HCT116 (cell line): ENCODE measurements around the gene PRSS22. TPM values are rescaled to one million over a fixed set of nuclear protein-coding genes. Genes with fewer than 3 reads are reported as not detected.

Source experiments
- ATAC-seq: fragments of 200-7000 bp; cut with Tn5 transposase; 2 replicates; pipeline ENCODE4 v1.9.1; 2020; ENCODE audit warnings: mild to moderate bottlenecking, moderate library complexity
- BruUV-seq: library from RNA; stranded (reverse); fragments of 400-500 nt; replicated peaks from 2 replicates; lab custom pipeline; 2021; lab: Mats Ljungman, UMichigan
- CTCF ChIA-PET: fragments of 300-600 bp; sonication (Branson Sonifier 250); formaldehyde crosslinking; loops from one replicate; lab custom pipeline; 2021; ENCODE audit warnings: antibody characterized with exemption; lab: Charles Lee
- POLR2A ChIA-PET: fragments of 300-600, 350-600 bp; sonication (Branson Sonifier 250); formaldehyde crosslinking; loops from one replicate; lab custom pipeline; 2021; ENCODE audit warnings: antibody characterized with exemption; lab: Charles Lee
- RAD21 ChIA-PET, 2 experiments: fragments of 300-600 bp; sonication (Branson Sonifier 250); formaldehyde crosslinking; loops; one replicate each; lab custom pipeline; 2023; ENCODE audit warnings: low total read pairs in 2 of 2; ENCODE audit not compliant: uncharacterized antibody in 2 of 2, unreplicated experiment in 2 of 2, low non-redundant PET in 1 of 2; lab: Charles Lee
- DNase-seq: peaks from one replicate; pipeline ENCODE4 v3.0.0-alpha.2; 2010; ENCODE audit warnings: low read depth, low spot score
- H2AFZ ChIP-seq: fragments of 200-600 bp; shearing (Covaris generic), sonication (generic); 2 replicates; pipeline ENCODE4 v1.6.1; 2017; ENCODE audit warnings: low read depth, mixed run types, mixed read lengths, antibody characterized with exemption, low read length; ENCODE audit not compliant: poor library complexity, severe bottlenecking
- H3K27ac ChIP-seq: 2 replicates; pipeline ENCODE4 v1.5.1; 2012; ENCODE audit warnings: low read depth, low read length
- H3K27me3 ChIP-seq: fragments of 200-600 bp; sonication (generic); 2 replicates; pipeline ENCODE4 v1.6.1; 2016; ENCODE audit warnings: mixed run types, low read length, mixed read lengths; ENCODE audit not compliant: insufficient read depth
- H3K36me3 ChIP-seq, 2 experiments: fragments of 200-500 bp in 1 of 2; fragments of 200-600 bp in 1 of 2; sonication (Bioruptor generic) in 1 of 2; sonication (generic) in 1 of 2; 2 replicates each; pipeline versions ENCODE4 v1.5.1 to v1.6.1; 2014 to 2016; ENCODE audit warnings: low read length in 2 of 2, inconsistent platforms in 1 of 2, mixed read lengths in 1 of 2, mixed run types in 1 of 2; ENCODE audit not compliant: insufficient read depth in 2 of 2, control insufficient read depth in 1 of 2
- H3K4me1 ChIP-seq, 2 experiments: fragments of 200-600 bp in 1 of 2; sonication (generic) in 1 of 2; 2 replicates each; pipeline versions ENCODE4 v1.5.1 to v1.6.1; 2012 to 2017; ENCODE audit warnings: low read length in 2 of 2, inconsistent platforms in 1 of 2, mild to moderate bottlenecking in 1 of 2, mixed read lengths in 1 of 2, mixed run types in 1 of 2, moderate library complexity in 1 of 2; ENCODE audit not compliant: insufficient read depth in 2 of 2, control insufficient read depth in 1 of 2
- H3K4me2 ChIP-seq: fragments of 200-600 bp; sonication (generic); 2 replicates; pipeline ENCODE4 v1.6.1; 2017; ENCODE audit warnings: mixed run types, low read length, mixed read lengths
- H3K4me3 ChIP-seq, 2 experiments: fragments of 200-600 bp in 1 of 2; sonication (generic) in 1 of 2; replicated peaks in 1 of 2; 2 replicates each; pipeline ENCODE4 v1.5.1; 2011 to 2016; ENCODE audit warnings: low read length in 2 of 2, control low read depth in 1 of 2, low read depth in 1 of 2, mild to moderate bottlenecking in 1 of 2, mixed read lengths in 1 of 2, mixed run types in 1 of 2
- H3K79me2 ChIP-seq: fragments of 200-600 bp; sonication (generic); 2 replicates; pipeline ENCODE4 v1.6.1; 2017; ENCODE audit warnings: mild to moderate bottlenecking, mixed run types, low read length, moderate library complexity, mixed read lengths; ENCODE audit not compliant: insufficient read depth
- H3K9ac ChIP-seq: fragments of 200-600 bp; sonication (generic); 2 replicates; pipeline ENCODE4 v1.6.1; 2016; ENCODE audit warnings: low read length, mixed read lengths
- H3K9me2 ChIP-seq: fragments of 200-600 bp; sonication (generic), shearing (Covaris generic); 2 replicates; pipeline ENCODE4 v1.6.1; 2017; ENCODE audit warnings: mixed run types, mild to moderate bottlenecking, moderate library complexity; ENCODE audit not compliant: insufficient read depth
- H3K9me3 ChIP-seq, 2 experiments: fragments of 200-500 bp in 1 of 2; fragments of 200-600 bp in 1 of 2; sonication (Bioruptor generic) in 1 of 2; sonication (generic) in 1 of 2; 2 replicates each; pipeline ENCODE4 v1.6.1; 2014 to 2017; ENCODE audit warnings: low read length in 2 of 2, mixed read lengths in 2 of 2, inconsistent platforms in 1 of 2, low read depth in 1 of 2, mild to moderate bottlenecking in 1 of 2, mixed run types in 1 of 2, moderate library complexity in 1 of 2; ENCODE audit not compliant: control insufficient read depth in 1 of 2, insufficient read depth in 1 of 2
- H4K20me1 ChIP-seq: fragments of 200-600 bp; sonication (generic), shearing (Covaris generic); 2 replicates; pipeline ENCODE4 v1.6.1; 2017; ENCODE audit warnings: mixed run types, mild to moderate bottlenecking, moderate library complexity; ENCODE audit not compliant: insufficient read depth
- CBX3 ChIP-seq: IDR thresholded peaks from 2 replicates; pipeline ENCODE4 v1.6.1; 2012; ENCODE audit warnings: low read depth
- EGR1 ChIP-seq: IDR thresholded peaks from 2 replicates; pipeline ENCODE4 v1.6.1; 2012; ENCODE audit warnings: low read depth
- JUND ChIP-seq: IDR thresholded peaks from 2 replicates; pipeline ENCODE4 v1.6.1; 2012
- MAX ChIP-seq: IDR thresholded peaks from 2 replicates; pipeline ENCODE4 v1.6.1; 2012
- POLR2A ChIP-seq: IDR thresholded peaks from 2 replicates; pipeline ENCODE4 v1.7.0; 2011; ENCODE audit warnings: borderline replicate concordance; ENCODE audit not compliant: insufficient read depth, insufficient read length; ENCODE audit errors: extremely low read depth
- REST ChIP-seq: IDR thresholded peaks from 2 replicates; pipeline ENCODE4 v1.6.1; 2012; ENCODE audit warnings: low read depth
- SIN3A ChIP-seq: IDR thresholded peaks from 2 replicates; pipeline ENCODE4 v1.6.1; 2012; ENCODE audit warnings: low read depth
- SP1 ChIP-seq: IDR thresholded peaks from 2 replicates; pipeline ENCODE4 v1.6.1; 2012; ENCODE audit warnings: low read depth
- YY1 ChIP-seq: IDR thresholded peaks from 2 replicates; pipeline ENCODE4 v1.6.1; 2011; ENCODE audit warnings: low read length, low read depth, moderate library complexity, mild to moderate bottlenecking; ENCODE audit not compliant: insufficient replicate concordance; ENCODE audit errors: extremely low read depth
- intact Hi-C: fragments of 100-400 bp; cut with micrococcal nuclease; formaldehyde crosslinking; loops from 2 replicates; pipeline ENCODE4 v1.10.0; 2022
- total RNA-seq: library from RNA; stranded (reverse); gene quantifications from one replicate; pipeline ENCODE4 v1.2.1, GENCODE V29; 2021; ENCODE audit not compliant: unreplicated experiment

PRSS22 gene
- total RNA-seq, 1 experiment from 2014 or later = 20.2 TPM

- Histone ChIP-seq H3K4me3 (no peak overlapping the region), H3K4me1 (peaks cover 8 to 20% of the 10 kb centered on the region in 2 experiments; a peak in 3 of 4 replicates), H3K27me3 (no peaks in the 10 kb centered on the region), H3K4me2 (no peak overlapping the region), H3K9me2 (no peaks in the 10 kb centered on the region), H3K79me2 (no peaks in the 10 kb centered on the region), H3K27ac (no peak overlapping the region), H4K20me1 (no peaks in the 10 kb centered on the region), H3K36me3 (peaks cover 0 to 4% of the 10 kb centered on the region in 2 experiments; a peak in 2 of 4 replicates), H3K9me3 (no peaks in the 10 kb centered on the region), H2AFZ (no peak overlapping the region), H3K9ac (no peak overlapping the region)
- no TSS peak for BruUV-seq
- intact Hi-C loops = no loop called here
- POLR2A ChIA-PET = no interaction called here
- RAD21 ChIA-PET = no interaction called here
- no peak for ATAC-seq
- TF ChIP-seq REST = no peak
- TF ChIP-seq MAX = no peak
- TF ChIP-seq SP1 = no peak
- TF ChIP-seq EGR1 = no peak
- no peak for TF ChIP-seq YY1
- TF ChIP-seq CBX3 = no peak
- TF ChIP-seq POLR2A = no peak
- TF ChIP-seq JUND = no peak
- TF ChIP-seq SIN3A = no peak
- no peak for DNase-seq
- CTCF ChIA-PET = no interaction called here
Measured at GRCh38 chr16:2900526-2901075, 42.6 kb upstream of the PRSS22 start.
